ENCODE results near the gene NOS1AP.
"Not testable (repeated sequence)": the region's sequence is repeated elsewhere in the genome, so short reads cannot be mapped to it uniquely, and the experiment has no call there.

Gene NOS1AP

DNA sequence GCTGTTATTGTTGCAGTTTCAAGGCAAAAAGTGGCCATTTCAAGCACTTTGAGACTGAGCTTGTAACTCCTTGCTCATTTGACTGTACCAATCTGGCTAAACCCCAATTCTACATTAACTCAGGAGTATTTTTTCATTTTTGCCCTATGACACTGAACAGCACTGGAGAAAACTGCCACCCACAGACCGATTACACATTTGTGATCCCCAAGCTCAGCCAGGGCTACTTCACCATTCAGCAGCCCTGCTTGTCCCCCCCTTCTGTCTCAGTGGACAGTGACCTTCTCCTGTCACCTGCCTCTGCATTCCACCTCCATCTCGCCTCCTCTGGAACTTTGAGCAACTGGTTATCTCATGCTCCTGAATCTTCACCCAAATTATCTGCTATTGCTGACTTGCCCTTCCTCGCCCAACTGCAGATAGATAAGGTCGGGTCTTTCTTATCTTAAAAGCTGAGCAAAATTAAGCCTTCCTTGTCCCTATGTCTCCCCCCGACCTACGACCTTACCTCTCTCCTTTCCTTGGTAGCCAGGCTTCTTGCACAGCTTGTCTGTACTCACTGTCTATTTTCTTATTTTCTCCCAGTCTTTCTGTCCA, 281.9 kb downstream of the NOS1AP start:
- DNase-seq, result no peak

DNA sequence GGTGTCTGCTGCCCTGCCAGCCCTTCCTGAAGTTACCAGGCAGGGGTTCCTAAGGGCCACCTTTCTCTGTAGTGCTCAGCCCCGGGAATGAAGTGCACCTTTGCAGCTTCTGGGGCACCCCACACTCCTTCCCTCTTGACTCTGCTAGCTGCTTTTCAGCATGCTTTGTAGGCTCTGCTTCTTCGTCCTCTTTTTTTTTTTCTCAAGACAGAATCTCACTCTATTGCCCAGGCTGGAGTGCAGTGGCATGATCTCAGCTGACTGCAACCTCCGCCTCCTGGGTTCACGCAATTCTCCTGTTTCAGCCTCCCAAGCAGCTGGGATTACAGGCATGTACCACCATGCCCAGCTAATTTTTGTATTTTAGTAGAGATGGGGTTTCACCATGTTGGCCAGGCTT, 282.4 kb downstream of the NOS1AP start:
- not testable (repeated sequence) for DNase-seq

DNA sequence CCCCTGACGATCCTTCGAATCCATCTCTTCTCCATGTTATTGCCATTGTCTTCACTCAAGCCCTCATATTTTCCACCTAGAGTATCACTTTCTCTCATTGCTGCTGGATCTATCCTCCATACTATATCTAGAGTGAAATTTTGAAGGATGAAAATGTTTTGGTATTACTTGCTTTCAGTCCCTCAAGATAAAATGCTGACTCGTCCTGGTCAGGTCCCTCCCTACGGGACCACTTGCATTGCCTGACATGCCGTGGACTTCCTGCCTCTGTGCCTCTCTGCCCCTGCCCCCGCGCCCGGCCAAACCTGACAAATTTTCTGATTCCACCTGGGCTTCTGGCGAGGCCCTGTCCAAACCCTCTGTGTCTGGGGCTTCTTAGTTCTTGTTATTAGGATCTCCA, 283.6 kb downstream of the NOS1AP start:
- no peak for DNase-seq

DNA sequence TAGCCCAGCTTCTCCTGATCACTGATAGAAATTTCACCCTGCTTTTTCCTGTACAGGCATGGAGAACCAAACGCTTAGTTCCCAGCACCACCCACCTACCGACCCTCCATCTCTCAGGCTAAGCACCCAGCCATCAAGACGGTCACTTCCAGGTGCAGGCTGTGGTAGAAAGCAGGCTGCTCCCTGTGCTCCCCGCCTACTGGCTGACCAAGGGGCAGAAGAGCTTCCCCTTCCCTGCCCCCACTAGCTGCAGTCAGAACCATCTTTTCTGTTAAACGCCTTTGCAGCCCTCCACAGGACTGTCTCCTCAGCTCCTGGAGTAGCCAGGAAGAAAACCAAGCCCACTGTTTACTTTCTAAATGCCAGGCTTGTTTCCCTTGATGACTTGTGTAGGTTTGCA, 284.2 kb downstream of the NOS1AP start:
- DNase-seq, result no peak

DNA sequence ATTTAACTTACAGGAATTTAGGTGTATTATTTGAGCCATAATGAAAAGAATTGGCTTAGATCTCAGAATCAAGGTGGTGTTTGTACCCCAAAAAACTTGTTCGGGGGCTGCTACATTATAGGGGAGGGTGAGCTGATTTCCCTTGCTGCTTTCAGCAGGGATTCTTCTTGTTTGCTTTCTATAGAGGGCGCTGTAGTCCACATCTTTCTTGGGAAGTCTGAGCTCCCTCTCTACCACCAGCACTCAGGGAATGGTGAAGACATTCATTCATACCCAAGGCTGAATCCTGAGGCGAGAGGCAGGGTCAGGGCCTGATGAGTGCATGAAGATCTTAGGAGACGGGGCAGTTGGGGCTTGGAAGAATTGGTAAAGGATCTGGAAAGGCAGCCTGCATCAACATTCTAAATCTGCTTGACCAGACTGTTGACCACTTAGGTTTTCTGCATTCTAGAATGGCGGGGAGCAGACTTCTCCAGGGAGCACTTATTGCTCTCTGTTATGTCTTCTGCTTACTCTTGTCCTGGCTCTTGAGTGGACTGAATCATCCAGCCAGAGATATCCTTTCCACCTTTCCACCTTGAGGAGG, 288.3 kb downstream of the NOS1AP start:
- no peak for DNase-seq

DNA sequence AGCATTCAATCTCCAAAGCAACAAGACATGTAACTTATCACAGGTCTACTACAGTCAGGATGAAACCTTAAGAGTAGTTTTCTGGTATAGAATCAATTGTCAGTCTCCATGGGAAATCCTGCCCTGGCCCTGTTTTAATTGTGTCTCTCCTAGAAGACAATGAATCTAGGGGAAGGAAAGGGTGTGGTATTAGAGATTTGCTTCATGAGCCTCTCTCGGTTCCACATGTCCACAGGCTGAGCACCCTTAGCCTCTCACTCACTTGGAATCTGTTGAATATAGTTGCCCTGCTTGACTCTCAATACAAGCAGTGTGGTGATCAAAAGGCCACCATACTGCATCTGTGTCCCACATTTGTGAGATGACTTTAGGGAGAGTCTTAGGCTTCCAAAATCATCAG, 289.4 kb downstream of the NOS1AP start:
- no peak for DNase-seq

DNA sequence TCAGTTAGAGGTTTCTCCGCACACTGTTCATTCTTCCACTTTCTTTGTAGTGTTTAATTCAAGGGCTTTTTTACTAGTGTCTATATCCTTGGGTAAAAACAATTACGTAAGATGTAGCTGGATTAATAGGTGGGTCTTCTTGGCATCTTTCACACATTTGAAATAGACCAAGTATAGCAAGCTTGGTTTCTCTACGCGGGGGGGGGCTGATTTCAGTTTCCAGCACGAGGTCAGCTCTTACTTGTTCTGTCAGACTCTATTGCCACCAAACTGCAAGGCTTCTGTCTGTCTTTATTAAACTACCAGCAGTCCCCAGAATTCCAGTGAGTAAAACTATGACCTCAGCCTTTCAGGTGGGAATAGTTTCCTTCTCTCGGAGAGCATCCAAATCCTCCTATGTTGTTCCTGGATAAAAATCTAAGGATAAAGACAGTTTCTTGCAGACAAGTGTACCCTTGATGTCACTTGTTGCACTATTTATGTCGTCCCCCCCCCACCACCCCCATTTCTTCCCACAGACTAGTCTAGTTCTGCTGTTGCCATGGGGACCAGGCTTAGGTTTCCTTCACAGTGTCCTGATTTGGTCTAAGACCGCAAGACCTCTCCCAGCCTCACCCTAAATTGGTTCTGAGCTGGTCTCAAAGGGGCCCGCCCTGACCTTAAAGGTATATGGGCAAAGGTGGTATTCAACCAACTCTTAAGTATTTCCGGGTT, 290.2 kb downstream of the NOS1AP start:
- DNase-seq, result no peak

DNA sequence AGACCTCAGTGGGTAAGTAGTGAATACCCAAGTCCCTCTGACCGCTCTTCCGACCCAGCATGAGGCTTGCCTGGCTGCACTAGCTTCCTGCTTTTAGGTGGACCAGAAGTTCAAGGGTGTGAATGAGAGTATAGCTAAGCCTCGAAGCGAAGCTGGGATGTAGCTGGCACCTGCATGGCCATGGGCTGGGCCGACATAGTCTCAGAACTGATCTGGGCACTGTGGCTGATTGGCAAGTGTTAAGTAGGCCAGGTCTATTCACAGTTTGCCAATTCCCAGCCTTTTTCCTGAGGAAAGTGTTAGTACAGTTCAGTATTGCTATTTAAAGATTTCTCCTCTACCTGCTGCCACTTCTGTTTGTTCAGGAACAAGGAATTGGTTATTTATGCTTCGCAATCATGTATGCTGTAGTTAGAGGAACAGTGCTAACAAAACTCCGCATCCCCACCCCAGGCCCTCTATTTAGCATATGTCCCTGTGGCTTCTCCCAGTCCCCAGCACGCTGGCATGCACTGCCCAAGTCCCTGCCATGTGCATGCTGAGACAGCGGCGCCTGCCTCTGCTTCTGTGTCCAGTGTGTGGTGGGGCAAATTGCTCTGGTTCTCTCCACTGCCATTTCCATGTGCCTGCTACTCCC, 290.9 kb downstream of the NOS1AP start:
- no peak for DNase-seq

DNA sequence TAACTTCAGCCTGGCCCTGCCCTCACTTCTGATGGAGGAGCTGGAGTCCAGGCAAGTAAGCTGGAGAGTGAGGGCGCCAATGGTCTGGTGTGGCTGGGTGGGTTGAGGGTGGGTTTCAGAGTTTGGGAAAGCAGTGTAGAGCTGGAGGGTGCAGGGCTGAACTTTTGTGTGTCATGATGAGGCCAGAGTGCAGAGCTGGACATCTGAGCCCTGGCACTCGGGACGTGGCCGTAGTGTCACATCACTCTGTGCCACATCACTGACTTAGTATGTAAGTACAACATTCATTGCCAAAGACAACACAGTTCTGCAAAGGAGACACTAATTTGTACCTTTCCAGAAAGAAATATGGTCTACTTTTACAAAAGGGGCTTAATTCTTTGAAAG, 291.4 kb downstream of the NOS1AP start:
- no peak for DNase-seq

DNA sequence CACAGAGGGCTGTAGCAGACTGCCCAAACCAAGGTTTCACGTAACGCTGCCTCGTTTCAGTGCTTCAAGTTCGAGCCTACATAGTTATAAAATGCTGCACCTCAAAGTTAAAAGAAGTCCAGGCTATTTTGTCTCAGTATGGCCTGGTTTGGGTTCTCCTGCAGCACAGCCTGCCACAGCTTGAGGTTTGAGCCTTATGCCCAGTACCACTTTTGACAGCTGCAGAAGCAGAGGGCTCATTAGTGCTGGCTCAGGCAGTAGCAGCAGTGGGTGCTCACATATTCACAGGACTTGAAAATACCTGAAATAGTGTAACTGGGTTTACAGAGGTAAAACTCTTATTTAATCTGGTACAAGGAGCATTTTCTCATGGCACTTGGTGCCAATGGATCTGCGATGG, 291.9 kb downstream of the NOS1AP start:
- DNase-seq, result no peak

DNA sequence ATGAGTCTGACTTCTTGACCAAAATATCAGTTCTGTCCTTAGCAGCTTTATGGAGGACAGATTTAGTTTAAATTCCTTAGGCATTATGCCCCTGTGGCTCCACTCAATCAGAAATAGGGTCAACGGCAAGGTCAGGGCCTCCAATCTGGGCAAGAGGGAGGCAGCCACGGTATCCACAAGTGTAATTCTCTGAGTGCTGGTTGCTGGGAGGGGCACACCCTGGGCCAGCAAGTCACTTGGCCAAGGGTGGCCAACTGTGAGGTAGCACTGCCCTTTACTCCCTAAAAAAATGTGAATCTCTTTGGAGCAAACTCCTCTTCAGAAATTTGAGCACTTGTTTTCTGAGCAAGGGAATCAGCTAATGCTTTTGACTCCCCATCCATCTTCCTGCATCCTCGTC, 294.3 kb downstream of the NOS1AP start:
- DNase-seq, result no peak

DNA sequence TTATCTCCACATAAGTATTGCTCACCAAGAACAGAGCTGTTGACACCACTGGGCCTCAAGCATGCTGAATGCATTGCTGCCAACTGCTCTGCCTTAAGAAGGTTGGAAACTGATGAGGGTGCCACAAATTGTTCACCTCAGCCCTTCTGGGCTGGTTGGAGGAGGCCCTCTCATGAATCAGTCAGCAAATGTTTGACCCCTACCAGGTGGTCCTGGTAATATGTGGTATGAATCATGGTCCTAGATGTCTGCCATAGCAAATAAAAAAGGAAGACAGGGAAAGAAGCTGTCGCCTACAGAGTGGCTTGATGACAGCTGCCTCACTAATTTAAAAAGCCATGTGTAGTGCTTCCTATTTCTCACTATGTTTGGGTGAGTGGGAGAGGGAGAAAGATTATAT, 295.0 kb downstream of the NOS1AP start:
- no peak for DNase-seq

DNA sequence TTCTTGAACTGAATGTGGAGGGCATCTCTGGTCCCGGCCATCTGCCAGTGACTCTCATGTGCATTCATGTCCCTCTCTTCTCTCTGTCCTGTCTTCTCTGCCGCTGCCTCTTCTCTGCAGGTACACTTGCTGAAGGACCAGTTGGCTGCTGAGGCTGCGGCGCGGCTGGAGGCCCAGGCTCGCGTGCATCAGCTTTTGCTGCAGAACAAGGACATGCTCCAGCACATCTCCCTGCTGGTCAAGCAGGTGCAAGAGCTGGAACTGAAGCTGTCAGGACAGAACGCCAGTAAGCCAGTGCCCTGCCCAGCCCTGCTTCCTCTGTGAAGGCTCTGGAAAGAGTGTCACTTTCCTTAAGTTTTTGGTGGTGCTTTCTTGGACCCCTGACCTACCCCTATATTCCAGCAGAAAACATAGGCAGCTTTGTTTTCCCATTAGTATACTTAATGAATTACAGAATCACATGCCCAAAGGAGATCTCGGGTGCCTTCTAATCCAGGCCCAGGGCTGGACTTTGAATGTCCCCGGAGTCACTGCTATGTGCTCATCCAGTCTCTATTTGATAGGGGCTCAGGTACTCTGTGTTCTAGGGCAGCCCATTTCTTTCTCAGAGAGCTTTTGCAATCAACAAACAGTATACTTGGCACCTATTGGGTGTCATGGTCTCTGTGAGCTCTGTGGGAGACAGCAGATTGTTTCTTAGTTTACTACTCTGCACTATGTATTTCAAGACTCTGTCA, 296.0 kb downstream of the NOS1AP start:
- DNase-seq, result no peak

DNA sequence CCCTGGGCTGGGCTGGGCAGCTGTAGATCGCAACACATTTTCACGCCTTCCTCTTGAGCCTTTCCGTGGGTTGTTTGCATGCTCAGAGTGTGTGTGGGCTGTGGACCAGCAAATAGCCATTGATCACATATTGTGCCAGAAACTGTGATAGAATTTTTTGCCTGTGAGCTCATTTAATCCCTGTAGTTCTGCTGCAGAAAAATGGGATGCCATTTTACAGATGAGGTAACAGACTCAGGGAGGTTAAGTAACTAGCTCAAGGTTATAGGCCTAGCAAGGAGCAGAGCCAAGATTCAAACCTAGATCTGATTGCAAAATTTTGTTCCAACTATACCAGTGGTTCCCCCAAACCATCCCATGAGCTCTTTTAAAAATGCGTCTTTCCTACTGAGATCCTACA, 296.7 kb downstream of the NOS1AP start:
- DNase-seq, result no peak

DNA sequence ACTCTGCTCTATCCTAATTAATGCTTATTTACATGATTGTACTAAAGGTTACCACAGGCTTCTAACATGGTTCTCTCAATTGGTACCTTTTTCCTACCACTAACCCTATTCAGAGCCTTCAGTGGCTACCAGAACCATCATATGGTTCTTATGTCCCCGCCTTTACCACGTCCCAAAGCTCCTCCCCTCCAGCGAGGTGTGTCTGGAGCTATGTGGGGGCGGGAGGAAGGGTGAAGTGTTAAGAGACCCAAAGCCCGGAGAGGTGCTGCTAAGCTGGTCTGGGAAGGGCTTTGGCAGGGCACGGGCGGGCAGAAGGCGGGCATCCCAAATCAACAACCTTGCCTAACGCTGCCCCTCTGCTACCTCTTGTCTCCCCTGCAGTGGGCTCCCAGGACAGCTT, 297.2 kb downstream of the NOS1AP start:
- no peak for DNase-seq

DNA sequence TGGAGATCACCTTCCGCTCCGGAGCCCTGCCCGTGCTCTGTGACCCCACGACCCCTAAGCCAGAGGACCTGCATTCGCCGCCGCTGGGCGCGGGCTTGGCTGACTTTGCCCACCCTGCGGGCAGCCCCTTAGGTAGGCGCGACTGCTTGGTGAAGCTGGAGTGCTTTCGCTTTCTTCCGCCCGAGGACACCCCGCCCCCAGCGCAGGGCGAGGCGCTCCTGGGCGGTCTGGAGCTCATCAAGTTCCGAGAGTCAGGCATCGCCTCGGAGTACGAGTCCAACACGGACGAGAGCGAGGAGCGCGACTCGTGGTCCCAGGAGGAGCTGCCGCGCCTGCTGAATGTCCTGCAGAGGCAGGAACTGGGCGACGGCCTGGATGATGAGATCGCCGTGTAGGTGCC, 297.6 kb downstream of the NOS1AP start:
- no peak for DNase-seq

DNA sequence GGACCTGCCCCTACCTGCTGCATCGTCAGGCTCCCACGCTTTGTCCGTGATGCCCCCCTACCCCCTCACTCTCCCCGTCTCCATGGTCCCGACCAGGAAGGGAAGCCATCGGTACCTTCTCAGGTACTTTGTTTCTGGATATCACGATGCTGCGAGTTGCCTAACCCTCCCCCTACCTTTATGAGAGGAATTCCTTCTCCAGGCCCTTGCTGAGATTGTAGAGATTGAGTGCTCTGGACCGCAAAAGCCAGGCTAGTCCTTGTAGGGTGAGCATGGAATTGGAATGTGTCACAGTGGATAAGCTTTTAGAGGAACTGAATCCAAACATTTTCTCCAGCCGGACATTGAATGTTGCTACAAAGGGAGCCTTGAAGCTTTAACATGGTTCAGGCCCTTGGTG, 298.3 kb downstream of the NOS1AP start:
- no peak for DNase-seq

DNA sequence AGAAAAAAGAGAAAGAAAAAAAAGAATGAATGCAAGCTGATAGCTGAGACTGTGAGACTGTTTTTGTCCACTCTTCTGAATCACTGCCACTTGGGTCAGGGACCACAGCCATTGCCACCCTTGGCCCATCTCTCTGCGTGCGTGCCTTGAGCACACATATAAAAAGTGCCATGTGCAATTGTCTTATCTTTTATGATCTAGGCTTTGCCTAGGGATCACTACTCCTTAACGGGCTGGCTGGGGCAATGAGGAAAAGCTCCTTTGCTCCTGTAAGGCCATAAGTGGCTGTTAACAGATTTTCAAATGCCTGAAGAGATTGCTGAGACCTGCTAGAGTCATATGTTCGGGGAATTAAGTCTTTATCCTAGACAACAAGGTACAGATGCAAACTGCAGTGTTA, 299.0 kb downstream of the NOS1AP start:
- no peak for DNase-seq

DNA sequence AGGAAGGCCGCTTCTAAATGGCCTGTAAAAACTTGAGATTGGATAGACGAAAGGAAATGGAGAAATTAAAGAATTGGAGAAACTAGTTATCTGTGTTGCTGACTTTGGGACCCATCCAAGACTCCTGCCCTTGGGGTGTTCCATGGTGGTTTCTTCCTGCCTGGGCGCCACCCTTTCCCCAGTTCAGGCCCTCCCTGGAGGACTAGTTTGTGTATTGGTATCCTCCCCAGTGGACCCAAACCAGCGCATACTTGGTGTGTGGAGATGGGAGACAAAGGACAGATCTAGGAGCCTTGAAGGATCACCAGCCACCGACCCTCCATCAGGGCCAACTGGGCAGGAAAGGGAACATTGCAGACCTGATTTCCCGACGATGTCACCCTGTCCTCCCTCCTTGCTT, 300.1 kb downstream of the NOS1AP start:
- no peak for DNase-seq

DNA sequence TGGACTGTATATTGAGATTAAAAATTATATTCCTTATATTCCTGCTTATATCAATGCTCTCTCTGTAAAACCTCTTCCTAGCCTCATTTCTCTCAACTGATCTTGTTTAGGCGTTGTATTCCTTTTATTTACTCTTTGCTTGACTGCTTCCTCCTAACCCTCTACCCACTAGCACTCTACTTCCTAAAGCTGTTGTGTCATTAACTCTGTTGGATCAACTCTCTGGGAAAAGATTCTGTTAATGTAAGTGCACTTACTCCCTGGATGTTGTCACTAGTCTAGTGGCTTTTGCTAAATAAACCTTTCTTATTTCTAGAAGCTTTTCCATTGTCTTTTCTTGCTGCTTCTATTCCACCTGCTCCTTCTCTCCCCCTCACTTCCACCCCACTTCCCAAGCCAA, 300.7 kb downstream of the NOS1AP start:
- no peak for DNase-seq

DNA sequence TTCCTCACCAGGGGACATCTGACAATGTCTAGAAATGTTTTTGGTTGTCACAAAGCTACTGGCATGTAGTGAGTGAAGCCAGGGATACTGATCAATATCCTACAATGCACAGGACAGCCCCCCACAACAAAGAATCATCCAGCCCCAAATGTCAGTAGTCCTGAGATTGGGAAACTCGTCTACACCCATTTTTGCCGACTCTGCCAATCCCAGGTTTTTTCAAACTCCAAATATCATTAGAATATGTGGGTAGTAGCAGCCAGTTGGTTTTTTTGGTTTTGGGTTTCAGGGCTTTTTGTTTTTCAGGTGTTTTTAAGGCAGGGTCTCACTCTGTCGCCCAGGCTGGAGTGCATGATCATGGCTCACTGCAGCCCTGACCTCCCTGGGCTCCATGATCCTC, 301.2 kb downstream of the NOS1AP start:
- DNase-seq, result no peak

DNA sequence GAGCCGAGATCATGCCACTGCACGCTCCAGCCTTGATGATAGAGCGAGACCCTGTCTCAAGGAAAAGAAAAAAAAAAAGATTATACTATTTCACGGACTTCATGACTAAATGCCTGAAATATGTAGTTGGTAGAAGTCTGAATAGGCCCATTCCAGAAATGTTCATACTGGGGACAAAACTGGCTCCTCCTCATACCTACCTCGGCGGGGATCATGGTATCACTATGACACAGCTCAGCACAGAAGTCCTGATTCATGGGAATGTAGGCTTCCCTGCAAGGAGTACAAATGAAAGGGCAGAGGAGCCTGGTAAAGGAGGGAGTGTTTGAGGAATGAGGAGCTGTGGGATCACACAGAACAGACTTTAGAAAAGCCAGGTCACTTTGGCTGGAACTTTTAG, 302.1 kb downstream of the NOS1AP start:
- no peak for DNase-seq
